Mesenchymal stem cell (in vitro differentiated cells and primary cell): ENCODE results near the gene PRR12.

Experiments
- DNase-seq: peaks from one replicate; pipeline ENCODE4 v3.0.0-alpha.2; 2013
- H2AFZ ChIP-seq: one replicate; pipeline ENCODE4 v1.6.1; 2013; ENCODE audit warnings: low read depth, mild to moderate bottlenecking, control low read depth, inconsistent platforms, low read length, moderate library complexity
- H2AK5ac ChIP-seq: 2 replicates; pipeline ENCODE4 v1.6.1; 2013; ENCODE audit warnings: low read length, moderate library complexity, mild to moderate bottlenecking, inconsistent platforms; ENCODE audit not compliant: severe bottlenecking
- H2BK120ac ChIP-seq: one replicate; pipeline ENCODE4 v1.6.1; 2013; ENCODE audit warnings: low read depth, mild to moderate bottlenecking, inconsistent platforms, low read length, moderate library complexity
- H2BK12ac ChIP-seq, 2 experiments: one replicate each; pipeline ENCODE4 v1.6.1; 2013; ENCODE audit warnings: inconsistent platforms in 2 of 2, low read length in 2 of 2, mild to moderate bottlenecking in 2 of 2, moderate library complexity in 2 of 2, control low read depth in 1 of 2
- H2BK15ac ChIP-seq: one replicate; pipeline ENCODE4 v1.6.1; 2013; ENCODE audit warnings: mild to moderate bottlenecking, low read depth, inconsistent platforms; ENCODE audit not compliant: poor library complexity, severe bottlenecking
- H2BK5ac ChIP-seq: 2 replicates; pipeline ENCODE4 v1.6.1; 2013; ENCODE audit warnings: low read depth, mild to moderate bottlenecking, low read length, control low read depth, inconsistent platforms; ENCODE audit not compliant: poor library complexity, severe bottlenecking
- H3K14ac ChIP-seq, 2 experiments: one replicate each; pipeline ENCODE4 v1.6.1; 2013; ENCODE audit warnings: inconsistent platforms in 2 of 2, low read length in 2 of 2, control low read depth in 1 of 2, mild to moderate bottlenecking in 1 of 2, moderate library complexity in 1 of 2
- H3K18ac ChIP-seq, 2 experiments: one replicate each; pipeline ENCODE4 v1.6.1; 2013; ENCODE audit warnings: inconsistent platforms in 2 of 2, low read length in 2 of 2, control low read depth in 1 of 2, low read depth in 1 of 2, mild to moderate bottlenecking in 1 of 2
- H3K23ac ChIP-seq, 2 experiments: one replicate each; pipeline ENCODE4 v1.6.1; 2013; ENCODE audit warnings: inconsistent platforms in 2 of 2, low read length in 2 of 2, mild to moderate bottlenecking in 2 of 2, moderate library complexity in 2 of 2, control low read depth in 1 of 2
- H3K27ac ChIP-seq: 2 replicates; pipeline ENCODE4 v1.5.1; 2013; ENCODE audit warnings: mild to moderate bottlenecking, moderate library complexity, low read length, control low read depth, inconsistent platforms; ENCODE audit not compliant: poor library complexity, severe bottlenecking
- H3K27me3 ChIP-seq, 2 experiments: 2 replicates each; pipeline versions ENCODE4 v1.6.1 to v1.7.0; 2013; ENCODE audit warnings: low read length in 2 of 2, mild to moderate bottlenecking in 2 of 2, moderate library complexity in 2 of 2, control low read depth in 1 of 2, inconsistent platforms in 1 of 2; ENCODE audit not compliant: control insufficient read depth in 1 of 2, insufficient read depth in 1 of 2
- H3K36me3 ChIP-seq, 2 experiments: 2 replicates each; pipeline versions ENCODE4 v1.6.1 to v1.7.0; 2013; ENCODE audit warnings: low read length in 2 of 2, control low read depth in 1 of 2, inconsistent platforms in 1 of 2, low read depth in 1 of 2, mild to moderate bottlenecking in 1 of 2; ENCODE audit not compliant: insufficient read depth in 2 of 2, control insufficient read depth in 1 of 2
- H3K4ac ChIP-seq, 2 experiments: one replicate each; pipeline ENCODE4 v1.6.1; 2013; ENCODE audit warnings: inconsistent platforms in 2 of 2, low read length in 2 of 2, mild to moderate bottlenecking in 2 of 2, moderate library complexity in 2 of 2, control low read depth in 1 of 2, low read depth in 1 of 2
- H3K4me1 ChIP-seq: 2 replicates; pipeline ENCODE4 v1.6.1; 2013; ENCODE audit warnings: low read depth, low read length, control low read depth; ENCODE audit not compliant: control insufficient read depth, insufficient read depth
- H3K4me2 ChIP-seq: 2 replicates; pipeline ENCODE4 v1.6.1; 2013; ENCODE audit warnings: low read length, mild to moderate bottlenecking, inconsistent platforms; ENCODE audit not compliant: poor library complexity, severe bottlenecking
- H3K4me3 ChIP-seq, 2 experiments: 2 replicates each; pipeline versions ENCODE4 v1.5.1 to v1.7.0; 2013; ENCODE audit warnings: low read length in 2 of 2, mild to moderate bottlenecking in 2 of 2, control low read depth in 1 of 2, low read depth in 1 of 2; ENCODE audit not compliant: insufficient read depth in 1 of 2
- H3K79me1 ChIP-seq: replicated peaks from 2 replicates; pipeline ENCODE4 v1.6.1; 2013; ENCODE audit warnings: mild to moderate bottlenecking, control low read depth, low read length, inconsistent platforms; ENCODE audit not compliant: poor library complexity, severe bottlenecking
- H3K9ac ChIP-seq: 2 replicates; pipeline ENCODE4 v1.7.0; 2013; ENCODE audit warnings: mild to moderate bottlenecking, low read length, moderate library complexity
- H3K9me3 ChIP-seq: 2 replicates; pipeline ENCODE4 v1.7.0; 2013; ENCODE audit warnings: mild to moderate bottlenecking, low read length; ENCODE audit not compliant: control insufficient read depth
- H4K8ac ChIP-seq: one replicate; pipeline ENCODE4 v1.6.1; 2013; ENCODE audit warnings: inconsistent platforms, mild to moderate bottlenecking, low read length, moderate library complexity
- H4K91ac ChIP-seq: one replicate; pipeline ENCODE4 v1.6.1; 2013; ENCODE audit warnings: mild to moderate bottlenecking, low read length, inconsistent platforms
- WGBS: methylation state at CpG from one replicate; pipeline ENCODE4 v1.1.7; 2013; ENCODE audit warnings: mixed read lengths; 5-methylcytosine and 5-hydroxymethylcytosine counted together

The PRR12 gene

DNA sequence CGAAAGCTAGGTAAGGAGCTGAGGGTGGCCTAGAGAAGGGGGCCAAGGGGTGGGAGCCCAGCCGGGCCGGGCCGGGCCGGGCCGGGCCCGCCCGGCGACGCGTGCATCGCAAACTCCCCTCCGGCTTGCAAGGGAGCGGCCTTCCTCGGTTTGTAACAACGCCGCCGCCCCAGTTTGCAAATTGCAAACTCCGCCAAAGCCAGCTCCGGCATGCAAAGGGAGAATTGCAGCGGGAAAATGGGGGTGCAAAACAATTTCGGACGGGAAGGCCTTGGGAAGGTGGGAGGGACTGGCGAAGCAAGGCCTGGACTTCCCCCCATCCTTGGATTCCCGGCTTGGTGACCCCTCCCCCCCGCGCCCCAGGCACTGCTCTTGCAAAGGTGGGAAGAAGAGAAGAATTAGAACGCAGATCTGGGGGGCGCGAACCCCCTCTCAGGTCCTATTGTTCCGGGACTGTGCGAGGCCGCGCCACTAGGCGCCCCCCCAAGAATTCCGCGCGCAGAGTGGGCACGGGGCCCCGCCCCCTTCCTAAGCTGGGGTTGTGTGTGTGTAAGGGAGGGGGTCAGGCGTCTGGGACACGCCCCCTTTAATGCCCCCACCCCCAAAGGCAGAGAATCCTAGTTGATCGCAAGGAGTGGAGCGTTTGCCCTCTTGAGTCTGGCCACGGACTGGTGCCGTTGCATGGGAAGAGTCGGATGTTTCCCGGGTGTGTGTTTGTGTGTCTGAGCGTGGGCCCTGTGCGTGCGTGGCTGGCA, 926 bp downstream of the PRR12 start:
- Histone ChIP-seq H3K23ac (peak overlapping the region in 1 of 2 experiments; percentile 95), H3K4ac (peak overlapping the region in 1 of 2 experiments; percentile 95), H4K8ac (peak overlapping the region; percentile 27), H3K36me3 (peaks cover 16 to 28% of the 10 kb centered on the region in 2 experiments), H3K27me3 (no peaks in the 10 kb centered on the region), H3K27ac (peak overlapping the region; percentile 91), H3K9ac (peak overlapping the region; percentile 84), H2BK15ac (peak overlapping the region; percentile 95), H2BK120ac (peak overlapping the region; percentile 97), H3K4me2 (peak overlapping the region; percentile 92), H3K4me1 (peaks cover 8% of the 10 kb centered on the region), H3K9me3 (no peaks in the 10 kb centered on the region), H3K18ac (peak overlapping the region; percentile 73 to 82), H3K4me3 (peak overlapping the region; percentile 73 to 88), H2BK12ac (peak overlapping the region in 1 of 2 experiments; percentile 61), H2AFZ (peak overlapping the region; percentile 47), H2BK5ac (peak overlapping the region; percentile 54), H3K14ac (peak overlapping the region in 1 of 2 experiments; percentile 91), H2AK5ac (peak overlapping the region; percentile 31), H4K91ac (peak overlapping the region; percentile 34), H3K79me1 (peaks cover 6% of the 10 kb centered on the region)
- under 1% methylated on average over 45 of the region's 51 CpGs for WGBS
- peak; percentile 66 for DNase-seq

DNA sequence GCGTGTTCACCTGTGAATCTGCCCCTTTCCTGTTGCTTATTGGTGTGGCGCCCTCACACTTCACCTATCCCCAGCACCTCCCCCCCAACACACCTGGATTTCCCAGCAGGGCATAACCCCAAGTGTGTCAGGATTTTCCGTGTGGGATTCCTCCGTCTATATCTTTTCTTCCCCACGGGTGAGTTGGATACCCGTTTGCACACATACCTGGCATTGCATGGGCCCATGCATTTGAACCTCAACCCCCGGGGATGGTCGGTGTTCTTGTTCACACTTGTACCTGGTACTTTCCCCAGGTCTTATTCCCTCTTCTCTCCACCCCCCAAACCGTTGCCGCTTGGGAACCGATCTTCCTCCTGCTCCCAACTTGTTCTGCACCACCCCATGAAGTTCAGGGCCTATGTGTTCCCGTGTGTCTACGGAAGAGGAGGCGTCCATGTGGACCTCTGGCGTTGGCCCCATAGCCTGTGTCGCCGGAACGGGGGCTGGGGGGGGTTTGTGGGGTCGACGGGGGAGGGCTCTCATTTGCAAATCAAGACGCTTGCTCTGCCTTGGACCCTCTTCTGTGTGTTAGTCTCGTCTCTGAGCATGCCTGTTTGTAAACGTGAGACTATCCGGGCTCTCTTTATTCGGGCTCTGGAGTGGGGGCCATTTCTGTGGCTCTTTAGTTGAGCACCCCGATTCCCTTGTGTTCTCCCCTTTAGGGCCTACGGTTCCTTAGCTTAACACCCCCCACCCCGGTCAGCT, 1.7 kb downstream of the PRR12 start:
- H2AK5ac ChIP-seq = peak overlapping the region; percentile 34
- peaks cover 23 to 36% of the 10 kb centered on the region in 2 experiments for H3K36me3 ChIP-seq
- WGBS = 3% methylated on average over 28 of the region's 28 CpGs
- H4K91ac ChIP-seq = peak overlapping the region; percentile 4
- peaks cover 8% of the 10 kb centered on the region for H3K79me1 ChIP-seq
- no peak overlapping the region for H2AFZ ChIP-seq
- H3K27ac ChIP-seq = peak overlapping the region; percentile 91
- no peaks in the 10 kb centered on the region for H3K27me3 ChIP-seq
- peaks cover 8% of the 10 kb centered on the region for H3K4me1 ChIP-seq
- peak overlapping the region in 1 of 2 experiments; percentile 91 for H3K14ac ChIP-seq
- peak overlapping the region in 1 of 2 experiments; percentile 95 for H3K4ac ChIP-seq
- peak overlapping the region; percentile 84 for H3K9ac ChIP-seq
- H3K9me3 ChIP-seq = no peaks in the 10 kb centered on the region
- H3K18ac ChIP-seq = peak overlapping the region in 1 of 2 experiments; percentile 67
- peak; percentile 50 for DNase-seq
- peak overlapping the region in 1 of 2 experiments; percentile 95 for H3K23ac ChIP-seq
- peak overlapping the region in 1 of 2 experiments; percentile 61 for H2BK12ac ChIP-seq
- H2BK120ac ChIP-seq = no peak overlapping the region
- H2BK5ac ChIP-seq = peak overlapping the region; percentile 31
- H3K4me3 ChIP-seq = peak overlapping the region; percentile 73 to 88
- H3K4me2 ChIP-seq = peak overlapping the region; percentile 92
- no peak overlapping the region for H4K8ac ChIP-seq
- peak overlapping the region; percentile 6 for H2BK15ac ChIP-seq

DNA sequence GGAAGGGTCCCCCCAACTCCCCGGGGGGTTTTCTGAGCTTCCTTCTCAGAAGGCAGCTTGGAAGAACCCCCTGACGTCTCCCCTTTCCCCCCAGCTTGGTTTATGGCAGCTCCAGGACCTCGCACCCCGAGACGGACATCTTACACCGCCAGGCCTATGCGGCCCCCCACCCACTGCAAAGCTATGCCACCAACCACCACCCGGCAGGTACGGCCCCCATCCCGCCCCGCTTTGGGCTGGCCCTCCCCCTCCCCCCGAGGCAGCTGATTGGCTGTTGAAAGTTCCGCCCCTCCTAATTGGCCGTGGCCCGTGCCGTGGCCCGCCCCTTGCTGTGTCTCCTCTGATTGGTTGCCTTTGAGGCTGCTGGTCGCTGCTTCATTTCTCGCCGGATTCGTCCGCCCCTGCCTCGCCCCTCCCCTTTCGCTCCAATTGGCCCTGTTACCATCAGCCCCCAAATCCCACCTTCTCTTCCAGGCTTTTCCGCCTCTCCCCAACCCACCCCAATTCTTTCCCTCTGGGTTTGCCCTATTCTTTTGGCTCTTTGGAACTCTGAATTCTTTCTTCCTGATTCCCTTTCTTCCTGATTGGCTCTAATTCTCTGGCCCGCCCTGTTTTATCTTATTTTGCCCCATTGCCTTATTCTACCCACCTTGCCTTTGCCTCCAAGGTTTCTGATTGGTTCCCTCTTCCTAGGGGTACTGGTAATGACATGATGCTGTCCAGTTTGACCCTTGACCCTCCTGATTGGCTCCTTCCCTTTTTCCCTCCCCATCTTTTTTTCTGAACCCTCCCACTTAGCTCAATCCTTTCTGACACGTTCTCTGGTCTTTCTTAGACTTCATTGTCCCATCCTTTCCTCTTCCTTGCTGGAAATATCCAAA, 2.5 kb downstream of the PRR12 start:
- peak; percentile 95 for DNase-seq
- Histone ChIP-seq H3K79me1 (peaks cover 9% of the 10 kb centered on the region), H3K4me1 (peaks cover 8% of the 10 kb centered on the region), H4K91ac (no peak overlapping the region), H3K4me2 (peak overlapping the region; percentile 92), H3K36me3 (peaks cover 29 to 43% of the 10 kb centered on the region in 2 experiments), H3K9ac (peak overlapping the region; percentile 84), H3K14ac (no peak overlapping the region), H3K18ac (no peak overlapping the region), H3K4me3 (peak overlapping the region; percentile 55 to 88), H2BK5ac (peak overlapping the region; percentile 31), H3K23ac (no peak overlapping the region), H3K4ac (no peak overlapping the region), H3K27me3 (no peaks in the 10 kb centered on the region), H2AK5ac (no peak overlapping the region), H2BK15ac (no peak overlapping the region), H3K9me3 (no peaks in the 10 kb centered on the region), H2BK120ac (no peak overlapping the region), H2AFZ (no peak overlapping the region), H2BK12ac (no peak overlapping the region), H3K27ac (peak overlapping the region; percentile 91), H4K8ac (no peak overlapping the region)
- WGBS = 13% methylated on average over 27 of the region's 27 CpGs
